Cardiac muscle cell (in vitro differentiated cells and primary cell): ENCODE results near the gene MGST2. TPM values are rescaled to one million over a fixed set of nuclear protein-coding genes. Genes with fewer than 3 reads are reported as not detected.

Source experiments
- DNase-seq, 2 donors: peaks; one replicate each; pipeline versions ENCODE4 v3.0.0 to v3.0.0-alpha.2; 2010 to 2017; ENCODE audit warnings: low read depth in 1 of 2, low spot score in 1 of 2
- H3K27ac ChIP-seq: fragments of 200-600 bp; sonication (generic); 2 replicates; pipeline ENCODE4 v1.5.1; 2016
- H3K27me3 ChIP-seq: fragments of 200-600 bp; sonication (generic); 2 replicates; pipeline ENCODE4 v1.6.0; 2016; ENCODE audit warnings: control low read depth
- H3K36me3 ChIP-seq: fragments of 200-600 bp; sonication (generic); 2 replicates; pipeline ENCODE4 v1.5.1; 2016; ENCODE audit warnings: control low read depth
- H3K4me1 ChIP-seq: fragments of 200-600 bp; sonication (generic); 2 replicates; pipeline ENCODE4 v1.8.1; 2017; ENCODE audit warnings: low read depth, mild to moderate bottlenecking, mixed run types
- H3K4me3 ChIP-seq: fragments of 200-600 bp; sonication (generic); 2 replicates; pipeline ENCODE4 v1.5.1; 2016; ENCODE audit warnings: mild to moderate bottlenecking
- H3K9me3 ChIP-seq: fragments of 200-600 bp; sonication (generic); 2 replicates; pipeline ENCODE4 v1.5.1; 2017; ENCODE audit warnings: low read depth, mild to moderate bottlenecking, control low read depth
- polyA plus RNA-seq: library from polyadenylated mRNA; unstranded; fragments of >200 nt; fragmentation: Nextera tagmentation; extraction: Ambion mirVana; gene quantifications from 2 replicates; pipeline ENCODE4 v1.2.1, GENCODE V29; 2016
- total RNA-seq: library from RNA; depleted of rRNA; stranded (reverse); fragments of >200 nt; gene quantifications from 2 replicates; pipeline ENCODE4 v1.2.3, GENCODE V29; 2016
- TF ChIP-seq, protein P1 (sequence below): IDR thresholded peaks from 2 replicates; pipeline ENCODE4 v1.5.1; 2012; ENCODE audit warnings: low read depth, mild to moderate bottlenecking, low read length

The MGST2 gene
- total and polyA plus RNA-seq, 2 experiments from 2014 or later = 36.5 to 90.8 TPM

DNA sequence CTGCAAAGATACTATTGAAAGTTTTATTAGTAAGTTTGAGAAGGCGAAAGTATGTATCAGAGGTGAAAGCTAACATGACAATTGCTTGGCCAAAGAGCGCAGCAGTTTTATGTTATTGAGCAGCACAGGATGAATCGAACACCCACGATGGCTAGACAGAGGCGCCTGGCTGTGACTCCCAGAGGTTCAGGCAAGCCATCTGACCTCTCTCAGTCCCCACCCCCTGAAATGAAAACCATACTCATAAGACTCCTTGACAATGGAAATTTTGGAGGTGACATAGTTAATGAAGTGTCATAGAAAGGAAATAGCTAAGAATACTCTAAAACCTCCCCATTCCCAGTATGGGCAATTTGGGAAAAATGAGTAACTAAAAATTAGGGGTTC is 70.6 kb downstream of the MGST2 start:
- TF ChIP-seq, protein P1, sequence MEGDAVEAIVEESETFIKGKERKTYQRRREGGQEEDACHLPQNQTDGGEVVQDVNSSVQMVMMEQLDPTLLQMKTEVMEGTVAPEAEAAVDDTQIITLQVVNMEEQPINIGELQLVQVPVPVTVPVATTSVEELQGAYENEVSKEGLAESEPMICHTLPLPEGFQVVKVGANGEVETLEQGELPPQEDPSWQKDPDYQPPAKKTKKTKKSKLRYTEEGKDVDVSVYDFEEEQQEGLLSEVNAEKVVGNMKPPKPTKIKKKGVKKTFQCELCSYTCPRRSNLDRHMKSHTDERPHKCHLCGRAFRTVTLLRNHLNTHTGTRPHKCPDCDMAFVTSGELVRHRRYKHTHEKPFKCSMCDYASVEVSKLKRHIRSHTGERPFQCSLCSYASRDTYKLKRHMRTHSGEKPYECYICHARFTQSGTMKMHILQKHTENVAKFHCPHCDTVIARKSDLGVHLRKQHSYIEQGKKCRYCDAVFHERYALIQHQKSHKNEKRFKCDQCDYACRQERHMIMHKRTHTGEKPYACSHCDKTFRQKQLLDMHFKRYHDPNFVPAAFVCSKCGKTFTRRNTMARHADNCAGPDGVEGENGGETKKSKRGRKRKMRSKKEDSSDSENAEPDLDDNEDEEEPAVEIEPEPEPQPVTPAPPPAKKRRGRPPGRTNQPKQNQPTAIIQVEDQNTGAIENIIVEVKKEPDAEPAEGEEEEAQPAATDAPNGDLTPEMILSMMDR = no peak
- peak overlapping the region; percentile 98 for H3K27ac ChIP-seq
- no peak overlapping the region for H3K4me3 ChIP-seq
- H3K9me3 ChIP-seq = no peaks in the 10 kb centered on the region
- peaks cover 67% of the 10 kb centered on the region for H3K4me1 ChIP-seq
- DNase-seq = no peak
- H3K36me3 ChIP-seq = no peaks in the 10 kb centered on the region
- no peaks in the 10 kb centered on the region for H3K27me3 ChIP-seq

DNA sequence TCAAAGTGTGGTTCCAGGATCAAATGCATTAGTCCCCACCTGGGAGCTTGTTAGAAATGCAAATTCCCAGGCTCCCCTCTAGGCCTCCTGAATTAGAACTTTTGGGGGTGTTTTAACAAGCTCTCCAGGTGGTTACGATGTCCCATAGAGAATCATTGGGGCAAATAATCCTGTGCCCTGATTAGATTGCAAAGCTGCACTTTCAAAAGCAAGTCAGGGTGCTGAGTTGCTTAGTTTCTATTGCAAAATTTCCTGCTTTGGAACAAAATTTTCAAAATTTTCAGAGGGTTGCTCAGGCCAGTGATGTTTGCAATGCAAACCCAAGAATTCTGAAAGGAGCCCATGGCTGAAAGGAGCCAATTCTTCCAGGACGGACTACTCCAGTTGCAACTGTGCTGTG is 71.0 kb downstream of the MGST2 start:
- Histone ChIP-seq H3K9me3 (no peaks in the 10 kb centered on the region), H3K27ac (peak overlapping the region; percentile 98), H3K27me3 (no peaks in the 10 kb centered on the region), H3K4me1 (peaks cover 66% of the 10 kb centered on the region), H3K36me3 (no peaks in the 10 kb centered on the region), H3K4me3 (no peak overlapping the region)
- DNase-seq = peak in 1 of 2 donors; percentile 22
- TF ChIP-seq, protein P1 = no peak

DNA sequence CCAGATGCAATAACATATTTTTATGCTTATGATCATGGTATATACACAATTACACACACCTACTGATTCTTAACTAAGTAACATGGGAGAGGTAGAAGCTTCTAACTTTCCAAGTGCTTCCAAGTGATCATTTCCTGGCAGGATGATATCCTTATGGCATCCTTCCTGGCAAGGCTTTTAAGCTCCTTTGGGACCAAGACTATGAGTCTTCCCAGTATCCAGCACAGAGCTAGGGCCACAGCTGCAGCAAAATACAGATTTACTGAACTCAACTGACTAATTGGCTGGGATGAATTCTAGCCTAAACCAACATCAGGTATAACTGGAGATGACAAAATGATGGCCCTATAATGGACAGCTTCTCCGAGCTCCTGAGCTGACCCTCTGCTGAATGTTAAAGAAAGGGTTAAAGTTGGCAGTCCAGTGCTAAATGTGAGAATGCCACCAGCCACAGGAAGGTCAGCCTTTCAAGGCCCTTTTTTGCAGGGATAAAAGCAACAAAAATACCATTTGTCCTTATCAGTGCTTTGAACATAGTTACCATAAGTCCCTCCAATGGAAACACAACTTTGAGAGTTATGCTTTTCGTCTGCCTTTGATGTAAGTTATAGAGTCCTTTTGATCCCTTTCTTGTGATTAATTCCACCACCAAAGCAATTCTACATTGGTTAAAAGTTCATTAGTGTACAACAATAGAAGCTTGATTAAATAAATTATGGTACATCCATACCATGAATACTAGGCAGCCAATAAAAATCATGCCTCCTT is 73.4 kb downstream of the MGST2 start:
- Histone ChIP-seq H3K4me3 (no peak overlapping the region), H3K4me1 (peaks cover 56% of the 10 kb centered on the region), H3K9me3 (no peaks in the 10 kb centered on the region), H3K27ac (peak overlapping the region; percentile 90), H3K36me3 (no peaks in the 10 kb centered on the region), H3K27me3 (no peaks in the 10 kb centered on the region)
- TF ChIP-seq, protein P1 = no peak
- DNase-seq = no peak

DNA sequence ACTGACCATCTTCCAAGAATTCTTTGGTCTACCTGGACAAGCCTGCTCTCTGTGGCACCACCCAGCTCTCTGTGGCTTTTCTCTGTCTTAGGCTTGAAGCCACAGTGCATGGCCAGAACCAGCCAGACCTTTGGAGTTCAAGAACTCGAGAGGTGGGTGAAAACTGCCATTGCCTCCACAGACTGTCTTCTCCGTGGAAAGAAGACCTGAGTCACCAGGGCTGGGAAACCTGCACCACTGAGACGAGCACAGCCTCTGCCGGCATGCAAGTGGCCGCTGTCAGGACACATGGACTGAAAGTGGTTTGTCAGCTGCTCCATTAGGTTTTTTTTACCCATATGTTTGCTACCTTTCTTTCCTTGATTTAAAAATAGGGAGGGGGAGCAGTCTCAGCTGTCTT is 74.5 kb downstream of the MGST2 start:
- peak; percentile 44 to 46 for DNase-seq

DNA sequence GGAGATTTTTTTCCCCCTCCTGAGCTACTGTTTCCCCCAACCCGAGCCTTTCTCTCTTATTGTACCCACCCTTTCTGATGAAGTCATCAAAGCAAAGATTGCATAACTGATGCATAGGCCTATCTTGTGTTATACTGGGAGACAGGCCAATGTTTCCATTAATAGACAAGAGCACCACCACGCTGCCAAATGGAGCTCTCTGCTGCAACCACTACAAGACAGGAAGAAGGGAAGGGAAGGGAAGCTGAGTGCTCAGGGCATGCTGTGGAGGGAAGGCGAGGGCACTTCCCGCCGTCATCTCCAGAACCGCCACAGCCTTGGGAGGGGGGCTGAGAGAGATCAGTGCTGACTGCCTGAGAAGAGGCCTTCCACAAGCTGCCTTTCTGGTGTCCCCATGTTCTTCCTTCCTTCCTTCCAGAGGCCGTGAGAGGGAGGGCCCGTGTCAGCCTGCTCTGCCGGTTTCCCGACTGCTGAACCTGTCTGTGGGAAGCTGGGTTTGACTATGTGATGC is 75.0 kb downstream of the MGST2 start:
- Histone ChIP-seq H3K9me3 (no peaks in the 10 kb centered on the region), H3K27ac (peak overlapping the region; percentile 90), H3K36me3 (no peaks in the 10 kb centered on the region), H3K27me3 (no peaks in the 10 kb centered on the region), H3K4me1 (peaks cover 64% of the 10 kb centered on the region), H3K4me3 (no peak overlapping the region)
- TF ChIP-seq, protein P1 = peak; percentile 35
- peak in 1 of 2 donors; percentile 97 for DNase-seq

More for the DNA sequence above, 74.5 kb downstream of the MGST2 start:
- Histone ChIP-seq H3K4me1 (peaks cover 60% of the 10 kb centered on the region), H3K4me3 (no peak overlapping the region), H3K9me3 (no peaks in the 10 kb centered on the region), H3K36me3 (no peaks in the 10 kb centered on the region), H3K27ac (peak overlapping the region; percentile 90), H3K27me3 (no peaks in the 10 kb centered on the region)
- TF ChIP-seq, protein P1 = no peak
